CD4-positive, alpha-beta T cell treated with Interleukin-6 for 4 hours (primary cell): Measurements from ENCODE around the gene SLC7A6.
"Not testable (repeated sequence)": the region's sequence is repeated elsewhere in the genome, so short reads cannot be mapped to it uniquely, and the experiment has no call there.

ENCODE experiments used
- DNase-seq: peaks from one replicate; pipeline ENCODE4 v3.0.0-alpha.2; 2020; ENCODE audit warnings: mixed read lengths

The SLC7A6 gene

DNA sequence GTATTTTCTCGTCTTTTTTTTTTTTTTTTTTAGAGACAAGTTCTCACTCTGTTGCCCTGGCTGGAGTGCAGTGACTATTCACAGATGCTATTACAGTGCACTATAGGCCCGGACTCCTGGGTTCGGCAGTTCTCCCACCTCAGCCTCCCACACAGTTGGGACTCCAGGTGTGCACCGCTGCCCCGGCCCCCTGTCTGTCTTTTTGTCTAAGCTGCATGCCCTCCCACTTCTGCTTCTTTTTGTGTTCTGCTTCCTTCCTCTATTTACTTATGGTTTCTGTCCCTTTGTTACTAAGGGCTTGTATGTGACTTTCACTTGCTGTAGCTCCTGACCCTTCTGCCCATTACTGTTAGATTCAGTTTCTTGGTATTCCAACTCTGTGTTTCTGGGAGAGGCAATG lies 20.5 kb downstream of the SLC7A6 start:
- DNase-seq, result peak; percentile 36

GRCh38 chr16:68285683-68286082 lies 21.4 kb downstream of the SLC7A6 start:
- DNase-seq, result no peak

- peak; percentile 63 for DNase-seq
Observed at GRCh38 chr16:68286153-68287074, 22.1 kb downstream of the SLC7A6 start.

DNA sequence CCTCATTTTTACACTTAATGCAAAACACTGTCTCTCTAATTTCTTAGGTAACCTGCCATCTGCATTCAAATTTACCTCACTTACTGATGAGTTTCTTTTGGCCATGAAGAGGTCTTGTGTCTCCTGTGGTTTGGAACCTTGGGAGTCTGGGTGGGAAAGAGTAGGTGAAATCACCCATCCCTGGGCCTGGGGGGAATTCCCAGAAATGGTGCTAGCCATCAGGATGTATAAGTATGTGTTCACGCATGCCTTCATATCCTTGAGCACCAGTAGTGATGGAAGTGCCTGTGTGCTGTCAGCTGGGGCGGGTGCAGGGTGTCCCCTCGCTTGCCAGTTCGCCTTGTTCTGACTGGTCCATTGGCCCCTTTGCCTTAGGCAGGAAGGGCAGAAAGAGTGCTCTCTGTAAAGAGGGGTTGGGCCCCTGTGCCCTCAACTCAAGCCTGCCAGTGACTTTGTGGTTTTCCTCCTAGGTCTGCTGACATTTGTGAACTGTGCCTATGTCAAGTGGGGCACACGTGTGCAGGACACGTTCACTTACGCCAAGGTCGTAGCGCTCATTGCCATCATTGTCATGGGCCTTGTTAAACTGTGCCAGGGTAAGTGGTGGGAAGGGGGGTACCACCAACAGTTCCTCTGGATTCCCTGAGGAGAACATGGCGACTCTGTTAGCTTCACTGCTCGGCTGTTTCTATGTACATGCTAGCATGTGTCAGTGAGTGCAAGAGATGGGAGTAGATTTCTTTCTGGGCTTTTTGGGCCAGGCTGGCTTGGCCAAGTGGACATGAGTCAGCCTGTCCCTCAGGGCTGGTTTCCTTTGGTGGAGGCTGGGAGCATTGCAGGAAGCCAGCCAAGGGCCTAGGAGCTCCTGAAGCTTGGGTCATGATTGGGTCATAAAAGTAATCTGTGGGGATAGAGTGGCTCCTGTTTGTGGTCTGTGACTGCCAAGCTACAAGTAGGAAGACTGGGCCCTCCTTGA lies 23.2 kb downstream of the SLC7A6 start:
- DNase-seq, result peak; percentile 71

GRCh38 chr16:68288252-68288650 lies 23.9 kb downstream of the SLC7A6 start:
- no peak for DNase-seq

DNA sequence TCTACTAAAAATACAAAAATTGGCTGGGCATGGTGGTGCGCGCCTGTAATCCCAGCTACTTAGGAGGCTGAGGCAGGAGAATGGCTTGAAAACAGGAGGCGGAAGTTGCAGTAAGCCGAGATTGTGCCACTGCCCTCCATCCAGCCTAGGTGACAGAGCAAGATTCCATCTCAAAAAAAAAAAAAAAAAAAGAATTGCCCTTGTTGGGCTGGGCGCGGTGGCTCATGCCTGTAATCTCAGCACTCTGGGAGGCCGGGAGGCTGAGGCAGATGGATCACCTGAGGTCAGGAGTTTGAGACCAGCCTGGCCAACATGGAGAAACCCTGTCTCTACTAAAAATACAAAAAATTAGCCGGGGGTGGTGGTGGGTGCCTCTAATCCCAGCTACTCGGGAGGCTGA lies 24.5 kb downstream of the SLC7A6 start:
- DNase-seq, result not testable (repeated sequence)

- DNase-seq, result no peak
Observed at GRCh38 chr16:68289202-68289601, 24.9 kb downstream of the SLC7A6 start.

GRCh38 chr16:68289621-68290329 lies 25.4 kb downstream of the SLC7A6 start:
- peak; percentile 54 for DNase-seq

- DNase-seq, result no peak
Observed at GRCh38 chr16:68290450-68290849, 26.1 kb downstream of the SLC7A6 start.

GRCh38 chr16:68291227-68291626 lies 26.9 kb downstream of the SLC7A6 start:
- no peak for DNase-seq

GRCh38 chr16:68292425-68292824 lies 28.1 kb downstream of the SLC7A6 start:
- no peak for DNase-seq

DNA sequence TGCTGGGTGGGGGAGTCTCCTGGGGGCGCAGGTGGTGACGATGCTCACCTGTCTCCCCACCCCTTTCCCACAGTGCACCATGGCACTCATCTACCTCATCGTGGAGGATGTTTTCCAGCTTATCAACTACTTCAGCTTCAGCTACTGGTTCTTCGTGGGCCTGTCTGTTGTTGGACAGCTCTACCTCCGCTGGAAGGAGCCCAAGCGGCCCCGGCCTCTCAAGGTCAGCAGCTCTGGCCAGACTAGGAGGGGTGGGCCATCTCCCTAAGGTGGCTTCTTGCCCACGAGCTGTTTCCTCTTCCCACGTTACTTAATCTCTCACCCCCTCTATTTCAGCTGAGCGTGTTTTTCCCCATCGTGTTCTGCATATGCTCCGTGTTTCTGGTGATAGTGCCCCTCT lies 32.0 kb downstream of the SLC7A6 start:
- no peak for DNase-seq

- DNase-seq, result no peak
Observed at GRCh38 chr16:68296693-68297092, 32.4 kb downstream of the SLC7A6 start.

- no peak for DNase-seq
Observed at GRCh38 chr16:68297908-68298307, 33.6 kb downstream of the SLC7A6 start.

DNA sequence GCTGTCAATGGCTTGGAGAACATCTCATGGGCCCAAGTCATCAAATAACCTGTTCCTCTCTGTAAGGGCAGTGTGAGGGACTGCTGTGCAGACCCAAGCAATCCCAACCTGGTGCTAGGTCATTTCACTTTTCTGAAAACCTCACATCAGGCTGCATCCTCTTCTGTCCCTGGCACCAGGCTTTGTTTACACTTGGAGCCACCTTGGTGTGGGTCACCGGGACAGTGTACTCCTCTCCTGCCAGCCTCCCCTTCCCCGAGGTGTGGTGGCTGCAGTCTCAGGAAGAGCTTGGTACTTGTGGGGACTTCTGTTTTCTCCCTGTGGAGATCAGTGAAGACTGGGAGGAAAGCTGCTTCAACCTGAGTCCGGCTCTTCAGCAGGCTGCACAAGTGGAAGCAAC lies 34.0 kb downstream of the SLC7A6 start:
- DNase-seq, result no peak

- DNase-seq, result no peak
Observed at GRCh38 chr16:68298907-68299561, 34.7 kb downstream of the SLC7A6 start.

- DNase-seq, result no peak
Observed at GRCh38 chr16:68299571-68300453, 35.5 kb downstream of the SLC7A6 start.

- DNase-seq, result no peak
Observed at GRCh38 chr16:68300734-68301459, 36.6 kb downstream of the SLC7A6 start.

DNA sequence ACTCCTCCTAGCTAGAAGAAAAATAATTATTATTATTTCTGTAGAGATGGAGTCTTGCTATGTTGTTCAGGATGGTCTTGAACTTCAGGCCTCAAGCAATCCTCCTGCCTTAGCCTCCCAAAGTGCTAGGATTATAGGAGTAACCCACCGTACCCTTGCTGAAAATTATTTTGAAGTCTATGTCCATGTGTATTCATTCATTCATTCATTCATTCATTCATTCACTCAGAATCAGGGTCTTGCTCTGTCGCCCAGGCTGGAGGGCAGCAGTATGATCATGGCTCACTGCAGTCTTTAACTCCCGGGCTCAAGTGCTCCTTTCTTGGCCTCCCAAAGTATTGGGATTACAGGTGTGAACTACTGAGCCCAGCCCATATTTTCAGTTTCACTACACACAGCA lies 42.3 kb downstream of the SLC7A6 start:
- no peak for DNase-seq

- peak; percentile 27 for DNase-seq
Observed at GRCh38 chr16:68309799-68310198, 45.5 kb downstream of the SLC7A6 start.

- no peak for DNase-seq
Observed at GRCh38 chr16:68310437-68310773, 46.1 kb downstream of the SLC7A6 start.
